Suprapubic skin (tissue), 4 donors: ENCODE results near the gene RBM45. TPM values are rescaled to one million over a fixed set of nuclear protein-coding genes. Genes with fewer than 3 reads are reported as not detected.

Experiments used
- DNase-seq, 2 donors: peaks; one replicate each; pipeline ENCODE4 v3.0.0-alpha.2; 2019; ENCODE audit warnings: low spot score in 2 of 2
- H3K27ac ChIP-seq: fragments of 200-600 bp; sonication (generic); one replicate; pipeline ENCODE4 v1.5.1; 2019
- H3K27me3 ChIP-seq: fragments of 200-600 bp; sonication (generic); one replicate; pipeline ENCODE4 v1.5.1; 2019
- H3K36me3 ChIP-seq: fragments of 200-600 bp; sonication (generic); one replicate; pipeline ENCODE4 v1.5.1; 2019
- H3K4me1 ChIP-seq: fragments of 200-600 bp; sonication (generic); one replicate; pipeline ENCODE4 v1.5.1; 2019
- H3K4me3 ChIP-seq: fragments of 200-600 bp; sonication (generic); one replicate; pipeline ENCODE4 v1.5.1; 2019; ENCODE audit warnings: mild to moderate bottlenecking
- H3K9me3 ChIP-seq: fragments of 200-600 bp; sonication (generic); one replicate; pipeline ENCODE4 v1.5.1; 2019
- EP300 ChIP-seq: sonication (generic); formaldehyde crosslinking; IDR thresholded peaks from one replicate; pipeline ENCODE4 v1.6.1; 2017; ENCODE audit warnings: antibody characterized with exemption
- POLR2A ChIP-seq, 2 donors: fragments of 450-650 bp; IDR thresholded peaks; one replicate each; pipeline ENCODE4 v1.6.1; 2017; ENCODE audit warnings: antibody characterized with exemption in 2 of 2, mild to moderate bottlenecking in 2 of 2, moderate library complexity in 2 of 2
- POLR2AphosphoS5 ChIP-seq, 3 donors: sonication (generic); formaldehyde crosslinking; IDR thresholded peaks; one replicate each; pipeline ENCODE4 v1.6.1; 2017; ENCODE audit warnings: antibody characterized with exemption in 3 of 3
- WGBS: methylation state at CpG from one replicate; pipeline ENCODE4 v1.1.5; 2018; 5-methylcytosine and 5-hydroxymethylcytosine counted together
- total RNA-seq, 4 donors: library from RNA; depleted of rRNA; stranded (reverse); fragments of >200 nt; gene quantifications; one replicate each; pipeline ENCODE4 v1.1.0, GENCODE V29; 2016
- TF ChIP-seq, protein P1 (sequence below), 2 donors: fragments of 200-600 bp in 1 of 2; fragments of 450-650 bp in 1 of 2; sonication (generic) in 1 of 2; IDR thresholded peaks; one replicate each; pipeline ENCODE4 v1.5.1; 2016 to 2019; ENCODE audit warnings: antibody characterized with exemption in 2 of 2, mild to moderate bottlenecking in 1 of 2, moderate library complexity in 1 of 2

RBM45 gene, protein sequence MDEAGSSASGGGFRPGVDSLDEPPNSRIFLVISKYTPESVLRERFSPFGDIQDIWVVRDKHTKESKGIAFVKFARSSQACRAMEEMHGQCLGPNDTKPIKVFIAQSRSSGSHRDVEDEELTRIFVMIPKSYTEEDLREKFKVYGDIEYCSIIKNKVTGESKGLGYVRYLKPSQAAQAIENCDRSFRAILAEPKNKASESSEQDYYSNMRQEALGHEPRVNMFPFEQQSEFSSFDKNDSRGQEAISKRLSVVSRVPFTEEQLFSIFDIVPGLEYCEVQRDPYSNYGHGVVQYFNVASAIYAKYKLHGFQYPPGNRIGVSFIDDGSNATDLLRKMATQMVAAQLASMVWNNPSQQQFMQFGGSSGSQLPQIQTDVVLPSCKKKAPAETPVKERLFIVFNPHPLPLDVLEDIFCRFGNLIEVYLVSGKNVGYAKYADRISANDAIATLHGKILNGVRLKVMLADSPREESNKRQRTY
- total RNA-seq, result 10 to 100 TPM in 2 of 4 donors, 1 to 10 TPM in 2; 7.0 to 11.7 (median 10.5) TPM

DNA sequence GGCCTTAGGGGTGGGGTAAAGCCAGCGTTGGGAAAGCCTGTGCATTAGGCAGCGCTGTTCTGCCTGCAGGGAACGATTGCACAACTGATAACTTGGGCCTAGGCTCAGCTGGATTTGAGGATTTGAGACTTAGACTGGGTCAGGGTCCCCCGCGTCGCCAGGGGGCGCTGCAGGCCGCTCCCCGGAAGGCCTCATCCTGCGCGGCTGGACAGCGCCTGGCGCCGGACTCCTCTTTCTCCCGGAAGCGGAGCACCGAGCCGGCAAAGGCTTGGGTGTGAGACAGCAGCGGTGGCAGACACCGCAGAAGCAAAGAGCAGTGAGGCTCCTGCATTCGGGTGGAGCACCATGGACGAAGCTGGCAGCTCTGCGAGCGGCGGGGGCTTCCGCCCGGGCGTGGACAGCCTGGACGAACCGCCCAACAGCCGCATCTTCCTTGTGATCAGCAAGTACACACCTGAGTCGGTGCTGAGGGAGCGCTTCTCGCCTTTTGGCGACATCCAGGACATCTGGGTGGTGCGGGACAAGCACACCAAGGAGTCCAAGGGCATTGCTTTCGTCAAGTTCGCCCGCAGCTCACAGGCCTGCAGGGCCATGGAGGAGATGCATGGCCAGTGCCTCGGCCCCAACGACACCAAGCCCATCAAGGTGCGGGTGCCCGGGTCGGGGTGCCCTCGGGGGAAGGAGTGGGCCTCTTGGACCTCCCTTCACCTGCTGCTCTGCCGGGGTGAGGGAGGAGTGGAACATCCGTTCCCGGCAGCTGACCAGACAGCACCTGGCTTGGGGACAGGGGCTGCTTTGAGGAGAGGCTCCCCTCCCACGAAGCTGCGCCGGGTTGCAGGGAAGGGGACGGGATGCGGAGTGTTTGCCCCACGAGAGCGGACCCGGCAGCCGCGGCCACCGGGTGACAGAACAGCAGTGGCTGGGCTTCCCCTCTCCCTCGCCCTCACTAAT is at the start of gene RBM45:
RBM45 (plus strand) TSS at position 236 of the 951 bp plus-strand sequence; CDS start at position 346, 110 bp downstream.
- Histone ChIP-seq H3K27ac (peak within 1 kb of the TSS; percentile 72), H3K36me3 (no peaks in the 10 kb centered on the region), H3K4me3 (peak within 1 kb of the TSS; percentile 86), H3K9me3 (no peaks in the 10 kb centered on the region), H3K4me1 (peaks cover 22% of the 10 kb centered on the region), H3K27me3 (no peaks in the 10 kb centered on the region)
- TF ChIP-seq POLR2AphosphoS5 (IDR thresholded peaks at IDR 0.05) (peak in 1 of 3 donors; percentile 90), POLR2A (IDR thresholded peaks at IDR 0.05) (no peak), EP300 (no peak)
- TF ChIP-seq, protein P1, sequence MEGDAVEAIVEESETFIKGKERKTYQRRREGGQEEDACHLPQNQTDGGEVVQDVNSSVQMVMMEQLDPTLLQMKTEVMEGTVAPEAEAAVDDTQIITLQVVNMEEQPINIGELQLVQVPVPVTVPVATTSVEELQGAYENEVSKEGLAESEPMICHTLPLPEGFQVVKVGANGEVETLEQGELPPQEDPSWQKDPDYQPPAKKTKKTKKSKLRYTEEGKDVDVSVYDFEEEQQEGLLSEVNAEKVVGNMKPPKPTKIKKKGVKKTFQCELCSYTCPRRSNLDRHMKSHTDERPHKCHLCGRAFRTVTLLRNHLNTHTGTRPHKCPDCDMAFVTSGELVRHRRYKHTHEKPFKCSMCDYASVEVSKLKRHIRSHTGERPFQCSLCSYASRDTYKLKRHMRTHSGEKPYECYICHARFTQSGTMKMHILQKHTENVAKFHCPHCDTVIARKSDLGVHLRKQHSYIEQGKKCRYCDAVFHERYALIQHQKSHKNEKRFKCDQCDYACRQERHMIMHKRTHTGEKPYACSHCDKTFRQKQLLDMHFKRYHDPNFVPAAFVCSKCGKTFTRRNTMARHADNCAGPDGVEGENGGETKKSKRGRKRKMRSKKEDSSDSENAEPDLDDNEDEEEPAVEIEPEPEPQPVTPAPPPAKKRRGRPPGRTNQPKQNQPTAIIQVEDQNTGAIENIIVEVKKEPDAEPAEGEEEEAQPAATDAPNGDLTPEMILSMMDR (IDR thresholded peaks at IDR 0.05), result peak; percentile 87 to 98
- under 1% methylated on average over 24 of the region's 60 CpGs for WGBS
- peak; percentile 94 to 95 for DNase-seq

DNA sequence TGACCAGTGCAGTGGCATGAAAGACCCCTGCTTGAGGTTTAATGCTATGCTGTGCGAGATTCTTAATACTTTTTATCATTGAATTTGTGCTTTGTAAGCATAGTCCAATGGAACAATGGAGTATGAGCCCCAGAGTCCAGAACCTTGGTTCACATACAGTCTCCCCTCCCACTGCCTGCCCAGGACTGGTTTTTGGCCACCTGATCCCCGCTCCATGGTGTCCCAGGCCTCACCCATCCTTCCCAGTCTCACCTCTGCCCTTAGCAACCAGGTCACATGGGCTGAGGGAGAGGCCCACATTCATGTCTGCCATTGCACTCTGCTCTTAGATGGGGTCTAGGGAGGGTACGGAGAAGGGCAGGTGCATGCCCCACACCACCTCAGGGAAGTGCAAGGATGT is 45.9 kb upstream of the RBM45 start:
- no peaks in the 10 kb centered on the region for H3K9me3 ChIP-seq
- WGBS, result 97% methylated on average over 3 of the region's 3 CpGs
- H3K4me1 ChIP-seq, result no peaks in the 10 kb centered on the region
- no peak for TF ChIP-seq EP300
- TF ChIP-seq, protein P1 (IDR thresholded peaks at IDR 0.05), result no peak
- TF ChIP-seq POLR2AphosphoS5 (IDR thresholded peaks at IDR 0.05), result no peak
- TF ChIP-seq POLR2A (IDR thresholded peaks at IDR 0.05), result no peak
- H3K4me3 ChIP-seq, result no peak overlapping the region
- DNase-seq, result no peak
- no peak overlapping the region for H3K27ac ChIP-seq
- H3K36me3 ChIP-seq, result no peaks in the 10 kb centered on the region
- peaks cover 9% of the 10 kb centered on the region for H3K27me3 ChIP-seq

DNA sequence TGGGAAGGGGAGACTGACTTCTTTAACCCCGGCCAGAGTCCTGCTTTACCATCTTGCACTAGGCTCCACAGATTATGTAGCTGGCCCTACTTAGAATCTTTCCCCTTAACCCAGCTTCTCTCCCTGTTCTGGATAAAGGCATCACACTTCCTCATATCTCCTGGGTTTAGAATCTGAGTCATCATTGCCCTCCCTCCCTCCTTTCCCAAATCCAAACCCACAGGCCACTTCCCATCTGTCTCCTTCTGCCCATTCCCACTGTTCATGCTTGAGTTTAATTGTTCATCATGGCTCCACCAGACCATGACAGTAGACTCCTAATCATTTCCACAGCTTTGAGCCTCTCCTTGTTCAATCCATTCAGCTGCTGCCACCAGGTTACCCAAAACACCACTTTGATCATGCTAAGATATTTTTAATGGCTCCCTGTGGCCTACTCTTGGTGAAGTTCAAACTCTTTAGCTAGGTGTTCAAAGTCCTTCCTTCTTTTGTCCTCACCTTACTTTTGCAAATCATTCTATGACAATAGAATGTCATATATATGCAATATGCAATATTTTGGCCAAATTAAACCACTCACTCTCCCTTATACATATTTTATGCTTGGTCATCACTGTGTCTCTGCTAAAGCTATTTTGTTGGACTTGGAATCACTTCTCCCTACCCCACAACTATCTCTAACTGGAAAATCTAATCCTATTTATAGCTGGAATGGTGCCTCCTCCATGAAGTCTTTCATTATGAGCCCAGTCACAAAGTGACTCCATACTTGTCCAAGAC is 45.2 kb upstream of the RBM45 start:
- WGBS, result 100% methylated on average over 1 of the region's 1 CpG

DNA sequence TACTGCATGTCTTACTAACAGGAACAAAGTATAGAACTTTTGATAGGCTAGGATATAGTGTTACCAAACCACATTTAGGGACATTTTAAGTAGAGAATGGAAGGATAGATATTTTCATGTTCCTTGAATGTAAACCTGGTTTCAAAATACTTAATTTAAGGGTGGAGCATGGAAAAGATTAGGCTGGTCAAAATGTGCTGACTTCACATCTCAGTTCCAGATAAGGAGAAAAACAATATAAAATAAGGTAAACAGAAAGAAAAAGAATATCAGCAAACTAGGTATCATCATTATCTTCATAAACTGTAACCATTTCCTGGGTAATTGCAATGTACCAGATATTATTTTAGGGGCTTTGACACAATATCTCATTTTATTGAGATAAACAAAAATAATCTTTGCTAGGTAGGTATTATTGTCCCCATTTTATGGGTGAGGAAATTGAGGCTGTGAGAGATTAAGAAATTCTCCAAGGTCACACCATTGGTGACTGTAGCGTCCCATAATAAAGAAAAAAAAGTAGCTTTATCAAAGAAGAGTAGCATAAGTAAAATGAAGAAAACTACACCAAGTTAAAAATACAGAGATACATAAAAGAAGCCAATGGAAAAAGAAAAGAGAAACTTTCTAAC is 43.3 kb upstream of the RBM45 start:
- 91% methylated on average over 1 of the region's 1 CpG for WGBS
- no peak overlapping the region for H3K27ac ChIP-seq

More for the DNA sequence above, 45.2 kb upstream of the RBM45 start:
- H3K9me3 ChIP-seq, result no peaks in the 10 kb centered on the region
- no peak for DNase-seq
- no peaks in the 10 kb centered on the region for H3K36me3 ChIP-seq
- peaks cover 16% of the 10 kb centered on the region for H3K27me3 ChIP-seq
- TF ChIP-seq POLR2AphosphoS5 (IDR thresholded peaks at IDR 0.05) (no peak), POLR2A (IDR thresholded peaks at IDR 0.05) (no peak), EP300 (no peak)
- TF ChIP-seq, protein P1 (IDR thresholded peaks at IDR 0.05), result no peak
- peaks cover 1% of the 10 kb centered on the region for H3K4me1 ChIP-seq
- H3K27ac ChIP-seq, result no peak overlapping the region
- no peak overlapping the region for H3K4me3 ChIP-seq

More for the DNA sequence above, 43.3 kb upstream of the RBM45 start:
- DNase-seq, result no peak
- Histone ChIP-seq H3K4me1 (peaks cover 14% of the 10 kb centered on the region), H3K9me3 (no peaks in the 10 kb centered on the region), H3K36me3 (no peaks in the 10 kb centered on the region), H3K4me3 (no peak overlapping the region), H3K27me3 (peaks cover 21% of the 10 kb centered on the region)
- TF ChIP-seq POLR2AphosphoS5 (IDR thresholded peaks at IDR 0.05) (no peak), EP300 (no peak), POLR2A (IDR thresholded peaks at IDR 0.05) (no peak)
- TF ChIP-seq, protein P1 (IDR thresholded peaks at IDR 0.05), result no peak
